Superior temporal gyrus (tissue), 1 donor: Measurements from ENCODE around the gene WFDC6.

Experiments used
- DNase-seq: peaks from one replicate; pipeline ENCODE4 v3.0.0-alpha.2; 2016; ENCODE audit errors: extremely low spot score

WFDC6 gene

GRCh38 chr20:45515147-45515913, 24.0 kb downstream of the WFDC6 start, which contains the start of gene SPINT3:
TSS of gene SPINT3 (minus strand) at chr20:45515622. CDS start at chr20:45515608, 14 bp downstream.
- no peak for DNase-seq

GRCh38 chr20:45510242-45510862, 28.9 kb downstream of the WFDC6 start:
- no peak for DNase-seq

- DNase-seq: no peak
Measured at GRCh38 chr20:45509091-45509490, 30.2 kb downstream of the WFDC6 start.

GRCh38 chr20:45508068-45508886, 31.0 kb downstream of the WFDC6 start:
- no peak for DNase-seq

GRCh38 chr20:45507011-45507820, 32.1 kb downstream of the WFDC6 start:
- DNase-seq: no peak

- DNase-seq: no peak
Measured at GRCh38 chr20:45506398-45506797, 32.9 kb downstream of the WFDC6 start.

- DNase-seq: no peak
Measured at GRCh38 chr20:45503403-45503802, 35.9 kb downstream of the WFDC6 start.

- no peak for DNase-seq
Measured at GRCh38 chr20:45502561-45502960, 36.7 kb downstream of the WFDC6 start.

- DNase-seq: no peak
Measured at GRCh38 chr20:45501600-45501999, 37.7 kb downstream of the WFDC6 start.

- DNase-seq: no peak
Measured at GRCh38 chr20:45500022-45500421, 39.3 kb downstream of the WFDC6 start.

GRCh38 chr20:45497971-45498494, 41.2 kb downstream of the WFDC6 start:
- DNase-seq: no peak

GRCh38 chr20:45496166-45496565, 43.1 kb downstream of the WFDC6 start:
- DNase-seq: no peak

GRCh38 chr20:45495501-45495941, 43.8 kb downstream of the WFDC6 start:
- no peak for DNase-seq

GRCh38 chr20:45489083-45489531, 50.2 kb downstream of the WFDC6 start:
- no peak for DNase-seq

- no peak for DNase-seq
Measured at GRCh38 chr20:45487231-45487635, 52.0 kb downstream of the WFDC6 start.

GRCh38 chr20:45485388-45485787, 53.9 kb downstream of the WFDC6 start:
- no peak for DNase-seq

GRCh38 chr20:45484676-45485075, 54.6 kb downstream of the WFDC6 start:
- DNase-seq: no peak
